ENCODE results near the gene NGEF. TPM values are rescaled to one million over a fixed set of nuclear protein-coding genes. Genes with fewer than 3 reads are reported as not detected.

Gene NGEF
- total and polyA plus RNA-seq, 10 of the 15 experiments (the other 5 are each of a cell fraction or from before 2014, with no cell fraction given) = 0.12 TPM; not detected in 9

- TF ChIP-seq ZBTB11 (CRISPR knock-in tag; IDR thresholded peaks at IDR 0.05) (no peak), PAX8 (IDR thresholded peaks at IDR 0.05) (no peak), PKNOX1 (IDR thresholded peaks at IDR 0.05) (no peak), STAT3 (IDR thresholded peaks at IDR 0.05; ENCODE audit: low read depth, low read length) (no peak), BCL11A (IDR thresholded peaks at IDR 0.05; ENCODE audit: low read depth, low read length) (no peak), HCFC1 (IDR thresholded peaks at IDR 0.05; ENCODE audit: low read length) (no peak)
These were observed 140.2 kb downstream of the NGEF start (continued) for GRCh38 chr2:232872826-232873225.

GRCh38 chr2:232871835-232872736, 141.0 kb downstream of the NGEF start:
- in situ Hi-C loops (cut with MboI) (no loop called here), intact Hi-C loops (cut with micrococcal nuclease; ENCODE audit: unreplicated experiment) (no loop called here)
- no peak for DNase-seq (ENCODE audit: low read depth, low spot score)
- no peak overlapping the region for H3K27ac ChIP-seq (ENCODE audit: control insufficient read depth, insufficient read depth)
- H3K9me3 ChIP-seq (replicated peaks; ENCODE audit: control insufficient read depth, insufficient read depth, low read length) = no peaks in the 10 kb centered on the region
- no peaks in the 10 kb centered on the region for H3K36me3 ChIP-seq (ENCODE audit: control insufficient read depth in 2 of 2, insufficient read depth in 2 of 2, low read length in 1 of 2)
- H3K79me2 ChIP-seq (ENCODE audit: control insufficient read depth, insufficient read depth, low read length) = no peaks in the 10 kb centered on the region
- RAD21 ChIA-PET (ENCODE audit: unreplicated experiment) = no interaction called here
- H3K9ac ChIP-seq (ENCODE audit: control insufficient read depth, insufficient read depth, low read length) = no peak overlapping the region
- H3K4me1 ChIP-seq (ENCODE audit: control insufficient read depth, insufficient read depth, low read length) = no peaks in the 10 kb centered on the region
- 73% methylated on average over 21 of the region's 22 CpGs for WGBS (ENCODE audit: insufficient coverage, insufficient replicate concordance, low lambda C conversion rate, missing lambda C conversion rate)
- H3K27me3 ChIP-seq (replicated peaks in 1 of 2; ENCODE audit: control insufficient read depth in 2 of 2, insufficient read depth in 2 of 2, low read length in 1 of 2) = no peaks in the 10 kb centered on the region; a peak in 1 of 4 replicates
- CTCF ChIA-PET = interaction anchor here (0.5 kb wide), 1 partner anchor 175 kb away, joined by 4 read pairs; no protein-coding TSS in a partner anchor
- no peak overlapping the region for H3K4me2 ChIP-seq (ENCODE audit: control insufficient read depth, insufficient read depth)
- SMC1A ChIA-PET (ENCODE audit: uncharacterized antibody, unreplicated experiment) = no interaction called here
- no peak overlapping the region for H2AFZ ChIP-seq (ENCODE audit: control insufficient read depth, low read depth, low read length)
- no peak overlapping the region for H3K4me3 ChIP-seq
- H4K20me1 ChIP-seq (ENCODE audit: control insufficient read depth, insufficient read depth) = no peaks in the 10 kb centered on the region
- ATAC-seq = no peak
- FAIRE-seq = no peak
- TF ChIP-seq USF1 (IDR thresholded peaks at IDR 0.05; ENCODE audit: borderline replicate concordance, extremely low read length, insufficient read depth, low read depth, low read length) (no peak), CTCF (IDR thresholded peaks at IDR 0.05 in 2 of 3, conservative IDR thresholded peaks at IDR 0.05 in 1 of 3; ENCODE audit: control insufficient read depth in 2 of 3, extremely low read depth in 1 of 3, insufficient read depth in 1 of 3, low read depth in 3 of 3, low read length in 3 of 3) (no peak), SREBF2 (IDR thresholded peaks at IDR 0.05; ENCODE audit: low read length) (no peak), JUNB (IDR thresholded peaks at IDR 0.05) (no peak), SKIL (IDR thresholded peaks at IDR 0.05; ENCODE audit: low read depth, poor library complexity, severe bottlenecking) (no peak)
- BruUV-seq (replicated peaks) = no TSS peak
- POLR2A ChIA-PET = no interaction called here
